HCT116 (cell line): Measurements from ENCODE around the gene SPPL2C. TPM values are rescaled to one million over a fixed set of nuclear protein-coding genes. Genes with fewer than 3 reads are reported as not detected.

ENCODE experiments used
- ATAC-seq: fragments of 200-7000 bp; cut with Tn5 transposase; 2 replicates; pipeline ENCODE4 v1.9.1; 2020; ENCODE audit warnings: mild to moderate bottlenecking, moderate library complexity
- BruUV-seq: library from RNA; stranded (reverse); fragments of 400-500 nt; replicated peaks from 2 replicates; lab custom pipeline; 2021; lab: Mats Ljungman, UMichigan
- CTCF ChIA-PET: fragments of 300-600 bp; sonication (Branson Sonifier 250); formaldehyde crosslinking; loops from one replicate; lab custom pipeline; 2021; ENCODE audit warnings: antibody characterized with exemption; lab: Charles Lee
- POLR2A ChIA-PET: fragments of 300-600, 350-600 bp; sonication (Branson Sonifier 250); formaldehyde crosslinking; loops from one replicate; lab custom pipeline; 2021; ENCODE audit warnings: antibody characterized with exemption; lab: Charles Lee
- RAD21 ChIA-PET, 2 experiments: fragments of 300-600 bp; sonication (Branson Sonifier 250); formaldehyde crosslinking; loops; one replicate each; lab custom pipeline; 2023; ENCODE audit warnings: low total read pairs in 2 of 2; ENCODE audit not compliant: uncharacterized antibody in 2 of 2, unreplicated experiment in 2 of 2, low non-redundant PET in 1 of 2; lab: Charles Lee
- DNase-seq: peaks from one replicate; pipeline ENCODE4 v3.0.0-alpha.2; 2010; ENCODE audit warnings: low read depth, low spot score
- H2AFZ ChIP-seq: fragments of 200-600 bp; shearing (Covaris generic), sonication (generic); 2 replicates; pipeline ENCODE4 v1.6.1; 2017; ENCODE audit warnings: low read depth, mixed run types, mixed read lengths, antibody characterized with exemption, low read length; ENCODE audit not compliant: poor library complexity, severe bottlenecking
- H3K27ac ChIP-seq: 2 replicates; pipeline ENCODE4 v1.5.1; 2012; ENCODE audit warnings: low read depth, low read length
- H3K27me3 ChIP-seq: fragments of 200-600 bp; sonication (generic); 2 replicates; pipeline ENCODE4 v1.6.1; 2016; ENCODE audit warnings: mixed run types, low read length, mixed read lengths; ENCODE audit not compliant: insufficient read depth
- H3K36me3 ChIP-seq, 2 experiments: fragments of 200-500 bp in 1 of 2; fragments of 200-600 bp in 1 of 2; sonication (Bioruptor generic) in 1 of 2; sonication (generic) in 1 of 2; 2 replicates each; pipeline versions ENCODE4 v1.5.1 to v1.6.1; 2014 to 2016; ENCODE audit warnings: low read length in 2 of 2, inconsistent platforms in 1 of 2, mixed read lengths in 1 of 2, mixed run types in 1 of 2; ENCODE audit not compliant: insufficient read depth in 2 of 2, control insufficient read depth in 1 of 2
- H3K4me1 ChIP-seq, 2 experiments: fragments of 200-600 bp in 1 of 2; sonication (generic) in 1 of 2; 2 replicates each; pipeline versions ENCODE4 v1.5.1 to v1.6.1; 2012 to 2017; ENCODE audit warnings: low read length in 2 of 2, inconsistent platforms in 1 of 2, mild to moderate bottlenecking in 1 of 2, mixed read lengths in 1 of 2, mixed run types in 1 of 2, moderate library complexity in 1 of 2; ENCODE audit not compliant: insufficient read depth in 2 of 2, control insufficient read depth in 1 of 2
- H3K4me2 ChIP-seq: fragments of 200-600 bp; sonication (generic); 2 replicates; pipeline ENCODE4 v1.6.1; 2017; ENCODE audit warnings: mixed run types, low read length, mixed read lengths
- H3K4me3 ChIP-seq, 2 experiments: fragments of 200-600 bp in 1 of 2; sonication (generic) in 1 of 2; replicated peaks in 1 of 2; 2 replicates each; pipeline ENCODE4 v1.5.1; 2011 to 2016; ENCODE audit warnings: low read length in 2 of 2, control low read depth in 1 of 2, low read depth in 1 of 2, mild to moderate bottlenecking in 1 of 2, mixed read lengths in 1 of 2, mixed run types in 1 of 2
- H3K79me2 ChIP-seq: fragments of 200-600 bp; sonication (generic); 2 replicates; pipeline ENCODE4 v1.6.1; 2017; ENCODE audit warnings: mild to moderate bottlenecking, mixed run types, low read length, moderate library complexity, mixed read lengths; ENCODE audit not compliant: insufficient read depth
- H3K9ac ChIP-seq: fragments of 200-600 bp; sonication (generic); 2 replicates; pipeline ENCODE4 v1.6.1; 2016; ENCODE audit warnings: low read length, mixed read lengths
- H3K9me2 ChIP-seq: fragments of 200-600 bp; sonication (generic), shearing (Covaris generic); 2 replicates; pipeline ENCODE4 v1.6.1; 2017; ENCODE audit warnings: mixed run types, mild to moderate bottlenecking, moderate library complexity; ENCODE audit not compliant: insufficient read depth
- H3K9me3 ChIP-seq, 2 experiments: fragments of 200-500 bp in 1 of 2; fragments of 200-600 bp in 1 of 2; sonication (Bioruptor generic) in 1 of 2; sonication (generic) in 1 of 2; 2 replicates each; pipeline ENCODE4 v1.6.1; 2014 to 2017; ENCODE audit warnings: low read length in 2 of 2, mixed read lengths in 2 of 2, inconsistent platforms in 1 of 2, low read depth in 1 of 2, mild to moderate bottlenecking in 1 of 2, mixed run types in 1 of 2, moderate library complexity in 1 of 2; ENCODE audit not compliant: control insufficient read depth in 1 of 2, insufficient read depth in 1 of 2
- H4K20me1 ChIP-seq: fragments of 200-600 bp; sonication (generic), shearing (Covaris generic); 2 replicates; pipeline ENCODE4 v1.6.1; 2017; ENCODE audit warnings: mixed run types, mild to moderate bottlenecking, moderate library complexity; ENCODE audit not compliant: insufficient read depth
- CEBPB ChIP-seq: IDR thresholded peaks from 2 replicates; pipeline ENCODE4 v1.6.1; 2012; ENCODE audit warnings: low read depth
- ELF1 ChIP-seq: IDR thresholded peaks from 2 replicates; pipeline ENCODE4 v1.6.1; 2012; ENCODE audit warnings: low read depth, borderline replicate concordance
- EZH2 ChIP-seq: fragments of 200-600 bp; sonication (generic); IDR thresholded peaks from 2 replicates; pipeline ENCODE4 v1.6.1; 2017; ENCODE audit warnings: antibody characterized with exemption, mixed run types
- EZH2phosphoT487 ChIP-seq: fragments of 200-600 bp; IDR thresholded peaks from 2 replicates; pipeline ENCODE4 v1.6.1; 2018; ENCODE audit warnings: antibody characterized with exemption, borderline replicate concordance
- FOSL1 ChIP-seq: IDR thresholded peaks from 2 replicates; pipeline ENCODE4 v1.6.1; 2012; ENCODE audit warnings: low read depth
- POLR2AphosphoS5 ChIP-seq: IDR thresholded peaks from 2 replicates; pipeline ENCODE4 v1.6.1; 2011; ENCODE audit warnings: mild to moderate bottlenecking, low read depth, low read length, moderate library complexity
- SRF ChIP-seq: IDR thresholded peaks from 2 replicates; pipeline ENCODE4 v1.6.1; 2012; ENCODE audit warnings: low read depth
- intact Hi-C: fragments of 100-400 bp; cut with micrococcal nuclease; formaldehyde crosslinking; loops from 2 replicates; pipeline ENCODE4 v1.10.0; 2022
- total RNA-seq: library from RNA; stranded (reverse); gene quantifications from one replicate; pipeline ENCODE4 v1.2.1, GENCODE V29; 2021; ENCODE audit not compliant: unreplicated experiment
- TF ChIP-seq, protein P1 (sequence below): IDR thresholded peaks from 2 replicates; pipeline ENCODE4 v1.6.1; 2011; ENCODE audit warnings: mild to moderate bottlenecking, low read length, moderate library complexity; ENCODE audit not compliant: insufficient replicate concordance; ENCODE audit errors: extremely low read depth
- TF ChIP-seq, protein P2 (sequence below): IDR thresholded peaks from 2 replicates; pipeline ENCODE4 v1.6.1; 2012

Gene SPPL2C
- total RNA-seq, 1 experiment from 2014 or later, result not detected

DNA sequence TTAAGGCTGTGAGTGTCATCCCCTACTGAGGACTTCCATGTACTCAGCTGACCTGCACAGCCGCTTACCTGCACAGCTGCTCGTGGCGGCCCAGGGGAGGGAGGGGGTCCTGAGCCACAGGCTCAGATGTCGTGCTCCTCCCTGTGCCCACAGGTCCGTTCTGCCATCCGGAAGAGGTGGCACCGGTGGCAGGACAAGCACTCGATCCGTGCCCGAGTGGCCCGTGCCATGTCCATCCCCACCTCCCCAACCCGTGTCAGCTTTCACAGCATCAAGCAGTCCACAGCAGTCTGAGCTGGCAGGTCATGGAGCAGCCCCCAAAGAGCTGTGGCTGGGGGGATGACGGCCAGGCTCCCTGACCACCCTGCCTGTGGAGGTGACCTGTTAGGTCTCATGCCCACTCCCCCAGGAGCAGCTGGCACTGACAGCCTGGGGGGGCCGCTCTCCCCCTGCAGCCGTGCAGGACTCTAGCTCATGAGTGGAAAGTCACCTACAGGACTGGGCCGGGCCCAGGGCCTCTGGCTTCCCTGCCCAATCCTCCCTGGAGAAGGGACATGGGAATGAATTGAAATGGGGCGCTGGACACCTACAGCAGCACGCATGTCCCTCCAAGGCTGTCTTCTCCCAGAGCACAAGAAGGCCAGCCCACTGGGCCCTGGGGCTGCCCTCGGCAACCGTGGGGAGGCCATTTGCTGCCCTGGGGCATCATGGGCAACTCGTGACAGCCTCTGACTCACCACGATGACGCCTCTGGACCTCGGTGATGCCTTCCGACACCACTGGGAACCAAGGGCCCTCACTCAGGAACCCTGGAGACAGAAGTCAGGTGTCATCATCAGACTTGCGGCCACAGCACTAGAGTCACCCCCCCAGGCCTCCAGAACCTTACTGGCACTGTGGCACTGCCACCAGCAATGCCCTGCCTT is 9.9 kb upstream of the SPPL2C start:
- no peak overlapping the region for H3K4me2 ChIP-seq

DNA sequence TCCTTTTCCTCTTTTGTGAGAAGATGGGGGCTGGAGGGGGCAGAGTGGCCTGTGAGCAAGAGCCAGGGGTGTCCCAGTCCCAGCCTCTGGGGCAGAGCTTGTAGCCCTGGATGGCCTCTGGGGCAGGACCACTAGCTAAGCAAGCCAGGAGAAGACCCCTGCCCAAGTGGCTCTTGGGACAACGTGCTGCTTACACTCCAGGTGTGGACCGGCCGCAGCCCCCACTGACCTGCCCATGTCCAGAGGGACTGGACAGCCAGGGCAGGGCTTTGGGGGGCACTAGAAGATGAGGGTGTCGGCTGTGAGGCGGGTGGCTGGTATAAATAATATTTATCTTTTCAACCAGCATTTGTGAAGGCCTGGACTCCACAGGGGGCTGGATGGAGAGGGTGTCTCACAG is 9.2 kb upstream of the SPPL2C start:
- no peaks in the 10 kb centered on the region for H3K9me2 ChIP-seq
- H3K79me2 ChIP-seq, result no peaks in the 10 kb centered on the region
- peaks cover 0 to 7% of the 10 kb centered on the region in 2 experiments; a peak in 2 of 4 replicates for H3K4me1 ChIP-seq
- no peak overlapping the region for H3K27ac ChIP-seq
- BruUV-seq, result no TSS peak
- CTCF ChIA-PET, result interaction anchor here (1.1 to 10.6 kb wide), 4 partner anchors 11 to 194 kb away, joined by 3 to 163 read pairs (median 4); no protein-coding TSS in a partner anchor
- POLR2A ChIA-PET, result no interaction called here
- H3K9me3 ChIP-seq, result no peaks in the 10 kb centered on the region
- no peak overlapping the region for H3K4me2 ChIP-seq
- TF ChIP-seq, protein P1, sequence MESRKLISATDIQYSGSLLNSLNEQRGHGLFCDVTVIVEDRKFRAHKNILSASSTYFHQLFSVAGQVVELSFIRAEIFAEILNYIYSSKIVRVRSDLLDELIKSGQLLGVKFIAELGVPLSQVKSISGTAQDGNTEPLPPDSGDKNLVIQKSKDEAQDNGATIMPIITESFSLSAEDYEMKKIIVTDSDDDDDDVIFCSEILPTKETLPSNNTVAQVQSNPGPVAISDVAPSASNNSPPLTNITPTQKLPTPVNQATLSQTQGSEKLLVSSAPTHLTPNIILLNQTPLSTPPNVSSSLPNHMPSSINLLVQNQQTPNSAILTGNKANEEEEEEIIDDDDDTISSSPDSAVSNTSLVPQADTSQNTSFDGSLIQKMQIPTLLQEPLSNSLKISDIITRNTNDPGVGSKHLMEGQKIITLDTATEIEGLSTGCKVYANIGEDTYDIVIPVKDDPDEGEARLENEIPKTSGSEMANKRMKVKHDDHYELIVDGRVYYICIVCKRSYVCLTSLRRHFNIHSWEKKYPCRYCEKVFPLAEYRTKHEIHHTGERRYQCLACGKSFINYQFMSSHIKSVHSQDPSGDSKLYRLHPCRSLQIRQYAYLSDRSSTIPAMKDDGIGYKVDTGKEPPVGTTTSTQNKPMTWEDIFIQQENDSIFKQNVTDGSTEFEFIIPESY, result no peak
- TF ChIP-seq FOSL1, result no peak
- TF ChIP-seq CEBPB, result no peak
- TF ChIP-seq, protein P2, sequence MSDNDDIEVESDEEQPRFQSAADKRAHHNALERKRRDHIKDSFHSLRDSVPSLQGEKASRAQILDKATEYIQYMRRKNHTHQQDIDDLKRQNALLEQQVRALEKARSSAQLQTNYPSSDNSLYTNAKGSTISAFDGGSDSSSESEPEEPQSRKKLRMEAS, result no peak
- TF ChIP-seq EZH2phosphoT487, result no peak
- no peak overlapping the region for H2AFZ ChIP-seq
- RAD21 ChIA-PET, result interaction anchor here in 1 of 2 experiments (1.0 kb wide), 1 partner anchor 195 kb away, joined by 3 read pairs; no protein-coding TSS in a partner anchor
- no peak for ATAC-seq
- no peak overlapping the region for H3K9ac ChIP-seq
- intact Hi-C loops, result no loop called here
- DNase-seq, result no peak
- no peaks in the 10 kb centered on the region; the same call in 1 of the 2 replicates for H3K27me3 ChIP-seq
- no peaks in the 10 kb centered on the region for H3K36me3 ChIP-seq
- H4K20me1 ChIP-seq, result no peaks in the 10 kb centered on the region
- H3K4me3 ChIP-seq, result no peak overlapping the region

More for the DNA sequence above, 9.9 kb upstream of the SPPL2C start:
- Histone ChIP-seq H3K27ac (no peak overlapping the region), H3K79me2 (no peaks in the 10 kb centered on the region), H3K9me2 (no peaks in the 10 kb centered on the region), H3K36me3 (no peaks in the 10 kb centered on the region), H3K27me3 (no peaks in the 10 kb centered on the region; the same call in 1 of the 2 replicates), H3K9me3 (no peaks in the 10 kb centered on the region), H4K20me1 (no peaks in the 10 kb centered on the region), H3K4me1 (peaks cover 0 to 7% of the 10 kb centered on the region in 2 experiments; a peak in 2 of 4 replicates), H2AFZ (no peak overlapping the region), H3K9ac (no peak overlapping the region), H3K4me3 (no peak overlapping the region)
- TF ChIP-seq SRF, result no peak
- no peak for TF ChIP-seq POLR2AphosphoS5
- no peak for TF ChIP-seq CEBPB
- no peak for TF ChIP-seq ELF1
- no peak for TF ChIP-seq EZH2
- ATAC-seq (peak; percentile 25; the same call in 1 of the 2 replicates), DNase-seq (no peak)
- RAD21 ChIA-PET, result no interaction called here
- intact Hi-C loops, result loop anchor here (5.0 kb wide), 3 partner anchors 112 to 617 kb away; no protein-coding TSS in a partner anchor
- CTCF ChIA-PET, result interaction anchor here (1.1 to 10.6 kb wide), 2 partner anchors 113 to 194 kb away, joined by 3 to 163 read pairs; no protein-coding TSS in a partner anchor
- POLR2A ChIA-PET, result interaction anchor here (2.7 kb wide), 1 partner anchor 194 kb away, joined by 8 read pairs; no protein-coding TSS in a partner anchor
- no TSS peak for BruUV-seq
